NCI-H82 treated with DMSO at 0.1 percent for 48 hours (cell line): ENCODE measurements around the gene PRSS22.
"Not testable (repeated sequence)": the region's sequence is repeated elsewhere in the genome, so short reads cannot be mapped to it uniquely, and the experiment has no call there.

ENCODE experiments used
- DNase-seq: peaks from one replicate; lab custom pipeline; 2025; ENCODE audit not compliant: unreplicated experiment; lab: John Stamatoyannopoulos, UW

Gene PRSS22

GRCh38 chr16:2857451-2858244 is at the start of gene PRSS22:
Gene PRSS22, minus strand, starts transcription at chr16:2858170. Its CDS starts 66 bp downstream, at chr16:2858104.
- DNase-seq: no peak

- not testable (repeated sequence) for DNase-seq
Observed at GRCh38 chr16:2907084-2907753, 49.2 kb upstream of the PRSS22 start.

- no peak for DNase-seq
Observed at GRCh38 chr16:2905988-2906387, 48.0 kb upstream of the PRSS22 start.

GRCh38 chr16:2905241-2905987 is 47.4 kb upstream of the PRSS22 start:
- peak; percentile 97 for DNase-seq

GRCh38 chr16:2904922-2905240 is 46.9 kb upstream of the PRSS22 start:
- DNase-seq: no peak

- peak; percentile 73 for DNase-seq
Observed at GRCh38 chr16:2904100-2904921, 46.3 kb upstream of the PRSS22 start.

GRCh38 chr16:2902337-2903130 is 44.6 kb upstream of the PRSS22 start:
- DNase-seq: no peak

- DNase-seq: no peak
Observed at GRCh38 chr16:2900526-2901075, 42.6 kb upstream of the PRSS22 start.

- DNase-seq: no peak
Observed at GRCh38 chr16:2899564-2900072, 41.6 kb upstream of the PRSS22 start.

- no peak for DNase-seq
Observed at GRCh38 chr16:2898831-2899563, 41.0 kb upstream of the PRSS22 start.

GRCh38 chr16:2897110-2897509 is 39.1 kb upstream of the PRSS22 start:
- no peak for DNase-seq

GRCh38 chr16:2896480-2897010 is 38.6 kb upstream of the PRSS22 start:
- no peak for DNase-seq

GRCh38 chr16:2895813-2896212 is 37.8 kb upstream of the PRSS22 start:
- no peak for DNase-seq

GRCh38 chr16:2894231-2894630 is 36.3 kb upstream of the PRSS22 start:
- DNase-seq: no peak

- no peak for DNase-seq
Observed at GRCh38 chr16:2884041-2884451, 26.1 kb upstream of the PRSS22 start.

- DNase-seq: no peak
Observed at GRCh38 chr16:2883458-2883908, 25.5 kb upstream of the PRSS22 start.

GRCh38 chr16:2882650-2883457 is 24.9 kb upstream of the PRSS22 start, which contains the start of gene FLYWCH2:
Gene FLYWCH2, plus strand, starts transcription at chr16:2883215. Its CDS starts 13,235 bp downstream, at chr16:2896450.
- DNase-seq: peak; percentile 99
